Stimulated activated effector memory CD8-positive, alpha-beta T cell treated with anti-CD3 and anti-CD28 coated beads, Interleukin-12 subunit alpha, Interleukin-12 subunit beta, amount 100 ng/mL, for 72 hours (primary cell): ENCODE results near the gene LIX1L.

ENCODE experiments used
- ATAC-seq: fragments of 150-1000 bp; cut with Tn5 transposase; 2 replicates; pipeline ENCODE4 v1.10.0; 2021
- DNase-seq, 2 donors: peaks; one replicate each; pipeline ENCODE4 v3.0.0; 2021 to 2022; ENCODE audit warnings: low spot score in 2 of 2
- H3K27ac Mint-ChIP-seq: one replicate; pipeline ENCODE4 v1.8.0; 2022; ENCODE audit warnings: mild to moderate bottlenecking, mixed read lengths
- H3K36me3 Mint-ChIP-seq: one replicate; pipeline ENCODE4 v1.8.0; 2022; ENCODE audit warnings: mild to moderate bottlenecking, mixed read lengths
- H3K4me1 Mint-ChIP-seq: one replicate; pipeline ENCODE4 v1.8.0; 2022; ENCODE audit warnings: mixed read lengths
- H3K4me3 Mint-ChIP-seq: one replicate; pipeline ENCODE4 v1.8.0; 2022; ENCODE audit warnings: mild to moderate bottlenecking, mixed read lengths
- H3K9me3 Mint-ChIP-seq: one replicate; pipeline ENCODE4 v1.8.0; 2022; ENCODE audit warnings: mixed read lengths

LIX1L gene

DNA sequence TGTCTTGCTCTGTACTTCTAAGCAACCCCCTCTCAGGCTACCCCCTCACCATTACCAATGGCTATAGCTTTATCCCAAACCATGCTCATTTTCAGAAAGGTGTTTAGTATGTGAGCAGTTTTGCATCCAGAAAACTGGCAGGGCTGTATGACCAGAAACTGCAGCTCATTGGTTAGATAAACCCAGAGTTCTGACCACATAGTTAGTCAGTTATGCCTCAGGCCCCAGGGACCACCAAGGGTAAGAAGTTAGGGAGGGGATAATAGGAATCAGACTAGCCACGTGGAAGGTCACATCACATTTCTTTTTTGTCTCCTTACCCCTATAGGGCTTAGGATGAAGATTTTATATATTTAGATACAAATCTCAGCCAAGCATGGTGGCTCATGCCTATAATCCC, 49.2 kb downstream of the LIX1L start:
- no peak for ATAC-seq
- no peaks in the 10 kb centered on the region for H3K9me3 Mint-ChIP-seq
- H3K27ac Mint-ChIP-seq: no peak overlapping the region
- H3K4me3 Mint-ChIP-seq: no peak overlapping the region
- no peaks in the 10 kb centered on the region for H3K4me1 Mint-ChIP-seq
- peaks cover 35% of the 10 kb centered on the region for H3K36me3 Mint-ChIP-seq
- DNase-seq: no peak

- DNase-seq (no peak), ATAC-seq (no peak)
- peaks cover 25% of the 10 kb centered on the region for H3K36me3 Mint-ChIP-seq
- H3K27ac Mint-ChIP-seq: no peak overlapping the region
- H3K4me3 Mint-ChIP-seq: no peak overlapping the region
- no peaks in the 10 kb centered on the region for H3K9me3 Mint-ChIP-seq
- H3K4me1 Mint-ChIP-seq: no peaks in the 10 kb centered on the region
Measured at GRCh38 chr1:145906954-145907753, 50.7 kb downstream of the LIX1L start.

GRCh38 chr1:145901312-145902021, 56.4 kb downstream of the LIX1L start:
- H3K4me3 Mint-ChIP-seq: no peak overlapping the region
- H3K9me3 Mint-ChIP-seq: no peaks in the 10 kb centered on the region
- DNase-seq: no peak
- no peak for ATAC-seq
- no peaks in the 10 kb centered on the region for H3K4me1 Mint-ChIP-seq
- no peaks in the 10 kb centered on the region for H3K36me3 Mint-ChIP-seq
- peak overlapping the region; percentile 69 for H3K27ac Mint-ChIP-seq

GRCh38 chr1:145898756-145899155, 59.1 kb downstream of the LIX1L start:
- DNase-seq (no peak), ATAC-seq (no peak)
- H3K4me3 Mint-ChIP-seq: no peak overlapping the region
- no peaks in the 10 kb centered on the region for H3K4me1 Mint-ChIP-seq
- H3K36me3 Mint-ChIP-seq: no peaks in the 10 kb centered on the region
- H3K9me3 Mint-ChIP-seq: no peaks in the 10 kb centered on the region
- no peak overlapping the region for H3K27ac Mint-ChIP-seq

DNA sequence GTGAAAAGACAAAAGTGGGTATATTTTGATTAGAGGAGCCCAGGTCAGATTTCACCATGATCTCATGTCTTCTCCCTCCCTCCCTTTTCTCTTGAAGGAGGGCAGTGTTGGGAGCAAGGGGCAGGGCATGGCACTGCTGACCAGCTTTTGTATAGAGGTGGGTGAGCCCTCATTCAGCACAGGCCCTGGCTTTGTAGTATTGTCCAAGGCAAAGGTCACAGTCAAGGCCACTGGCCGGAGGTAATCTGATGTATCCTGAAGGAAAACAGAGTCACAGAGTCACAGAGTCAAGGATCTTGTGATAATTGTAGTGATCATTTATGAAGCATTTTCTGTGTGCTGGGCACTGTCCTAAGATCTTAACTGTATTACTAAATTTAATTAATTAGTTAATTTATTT, 59.8 kb downstream of the LIX1L start:
- Mint-ChIP-seq H3K36me3 (no peaks in the 10 kb centered on the region), H3K4me1 (no peaks in the 10 kb centered on the region), H3K9me3 (no peaks in the 10 kb centered on the region), H3K4me3 (no peak overlapping the region), H3K27ac (no peak overlapping the region)
- no peak for DNase-seq
- ATAC-seq: no peak

DNA sequence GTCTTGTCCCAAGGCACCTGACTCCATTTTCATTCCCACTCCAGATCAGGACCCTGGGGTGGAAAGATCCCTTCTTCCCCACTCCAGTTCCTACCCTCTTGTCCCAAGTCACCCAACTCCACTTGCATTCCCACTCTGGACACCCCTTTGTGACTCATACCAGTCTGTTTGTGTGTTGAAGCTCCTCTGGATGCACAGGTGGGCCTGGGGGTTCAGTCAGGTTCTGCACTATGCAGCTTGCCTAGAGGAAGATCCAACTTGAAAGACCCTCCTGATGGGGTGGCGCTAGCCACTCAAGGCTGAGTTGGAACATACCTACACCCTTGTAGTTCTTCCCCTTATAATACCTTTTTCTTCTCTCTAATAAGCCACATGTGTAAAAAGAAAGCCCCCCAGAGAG, 62.3 kb downstream of the LIX1L start:
- Mint-ChIP-seq H3K27ac (no peak overlapping the region), H3K9me3 (no peaks in the 10 kb centered on the region), H3K4me1 (no peaks in the 10 kb centered on the region), H3K4me3 (no peak overlapping the region), H3K36me3 (no peaks in the 10 kb centered on the region)
- DNase-seq (no peak), ATAC-seq (no peak)

DNA sequence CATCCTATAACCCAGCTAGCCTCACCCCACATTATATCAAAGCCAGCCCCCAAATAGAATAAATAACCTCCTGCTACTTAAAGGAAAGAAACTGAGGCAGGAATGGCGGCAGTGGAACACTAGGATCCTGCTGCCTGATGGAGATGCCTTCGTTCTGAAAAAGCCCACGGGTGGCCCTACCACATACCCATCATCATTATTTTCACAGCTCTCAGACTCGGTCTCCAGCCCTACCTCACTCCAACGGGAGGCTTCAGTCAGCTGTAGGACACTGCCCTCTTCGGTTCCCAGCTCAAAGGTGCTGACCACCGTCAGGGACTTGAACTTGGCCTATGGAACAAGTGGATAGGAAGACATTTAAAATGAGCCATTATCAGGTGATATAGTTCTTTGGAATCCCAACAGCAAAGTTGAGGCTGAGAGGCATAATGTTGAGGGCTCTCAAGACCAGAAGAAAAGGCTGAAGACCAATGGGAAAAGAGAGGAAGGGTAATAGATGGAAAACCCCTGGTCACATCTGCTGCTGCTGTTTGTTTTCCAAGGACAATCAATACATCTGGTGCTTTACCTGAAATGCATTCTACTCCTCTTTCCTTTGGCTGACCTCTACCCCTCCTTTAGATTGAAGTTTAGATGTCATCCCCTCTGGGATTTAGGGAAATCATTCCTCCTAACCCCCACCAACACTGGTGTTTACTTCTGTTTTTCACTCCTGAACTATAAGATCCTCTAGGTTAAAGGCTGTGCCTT, 64.3 kb downstream of the LIX1L start:
- Mint-ChIP-seq H3K4me3 (no peak overlapping the region), H3K36me3 (no peaks in the 10 kb centered on the region), H3K9me3 (no peaks in the 10 kb centered on the region), H3K27ac (no peak overlapping the region), H3K4me1 (no peaks in the 10 kb centered on the region)
- no peak for DNase-seq
- ATAC-seq: no peak

DNA sequence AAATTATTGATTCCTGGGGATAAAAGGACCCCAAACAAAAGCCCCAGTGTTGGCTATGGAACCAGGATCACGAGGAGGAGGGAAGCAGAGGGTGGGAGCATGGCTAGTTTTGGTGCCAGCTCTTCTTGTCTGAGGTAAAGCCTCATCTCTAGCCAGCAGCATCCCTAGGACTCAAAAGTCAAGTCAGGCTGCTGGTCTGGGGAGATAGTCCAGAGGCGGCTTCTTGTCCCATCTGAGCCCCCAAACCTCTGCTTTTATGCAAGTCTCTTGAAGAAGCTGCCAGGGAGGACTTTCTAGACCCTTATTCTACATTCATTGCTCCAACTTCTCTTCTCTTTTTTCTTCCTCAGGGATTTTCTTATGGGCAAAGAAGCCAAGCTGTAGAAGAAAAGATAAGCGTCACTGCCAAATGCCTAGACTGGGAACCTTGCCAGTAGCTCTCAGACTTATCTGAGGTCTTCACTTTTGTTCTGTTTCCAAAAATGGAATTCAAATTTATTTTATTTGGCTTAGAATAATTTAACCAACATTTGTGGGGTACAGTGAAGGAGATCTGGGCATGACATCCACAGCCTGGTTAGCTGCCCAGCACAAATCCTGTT, 65.2 kb downstream of the LIX1L start:
- H3K36me3 Mint-ChIP-seq: no peaks in the 10 kb centered on the region
- no peak overlapping the region for H3K4me3 Mint-ChIP-seq
- no peaks in the 10 kb centered on the region for H3K9me3 Mint-ChIP-seq
- H3K27ac Mint-ChIP-seq: no peak overlapping the region
- ATAC-seq: no peak
- DNase-seq: no peak
- H3K4me1 Mint-ChIP-seq: no peaks in the 10 kb centered on the region

GRCh38 chr1:145891587-145892485, 66.0 kb downstream of the LIX1L start:
- no peak overlapping the region for H3K4me3 Mint-ChIP-seq
- no peaks in the 10 kb centered on the region for H3K4me1 Mint-ChIP-seq
- H3K27ac Mint-ChIP-seq: no peak overlapping the region
- H3K9me3 Mint-ChIP-seq: no peaks in the 10 kb centered on the region
- DNase-seq: peak; percentile 36 to 68
- peak; percentile 74 for ATAC-seq
- H3K36me3 Mint-ChIP-seq: no peaks in the 10 kb centered on the region

DNA sequence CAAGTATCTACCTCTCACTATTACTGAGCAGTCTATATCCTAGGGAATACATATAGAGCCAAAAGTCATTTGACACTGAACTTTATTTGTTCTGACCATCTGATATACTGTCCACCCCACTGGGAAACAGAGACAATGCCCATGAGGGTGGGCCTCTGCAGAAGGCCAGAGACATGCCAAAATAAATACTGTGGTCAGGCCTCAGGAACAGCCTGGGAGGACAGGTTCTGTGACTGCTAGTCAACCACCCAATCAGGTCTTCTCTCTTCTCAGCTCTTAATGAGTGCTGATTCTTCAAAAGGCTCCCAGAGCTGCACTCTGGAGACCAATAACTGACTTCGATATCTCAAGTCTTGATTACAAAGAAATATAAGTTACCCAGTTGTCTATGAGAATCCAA, 66.7 kb downstream of the LIX1L start:
- Mint-ChIP-seq H3K36me3 (no peaks in the 10 kb centered on the region), H3K4me3 (no peak overlapping the region), H3K9me3 (no peaks in the 10 kb centered on the region), H3K27ac (no peak overlapping the region), H3K4me1 (no peaks in the 10 kb centered on the region)
- ATAC-seq: no peak
- DNase-seq: no peak

GRCh38 chr1:145889722-145890121, 68.1 kb downstream of the LIX1L start:
- Mint-ChIP-seq H3K36me3 (no peaks in the 10 kb centered on the region), H3K9me3 (no peaks in the 10 kb centered on the region), H3K27ac (no peak overlapping the region), H3K4me1 (peaks cover 10% of the 10 kb centered on the region), H3K4me3 (no peak overlapping the region)
- ATAC-seq: no peak
- DNase-seq: no peak

DNA sequence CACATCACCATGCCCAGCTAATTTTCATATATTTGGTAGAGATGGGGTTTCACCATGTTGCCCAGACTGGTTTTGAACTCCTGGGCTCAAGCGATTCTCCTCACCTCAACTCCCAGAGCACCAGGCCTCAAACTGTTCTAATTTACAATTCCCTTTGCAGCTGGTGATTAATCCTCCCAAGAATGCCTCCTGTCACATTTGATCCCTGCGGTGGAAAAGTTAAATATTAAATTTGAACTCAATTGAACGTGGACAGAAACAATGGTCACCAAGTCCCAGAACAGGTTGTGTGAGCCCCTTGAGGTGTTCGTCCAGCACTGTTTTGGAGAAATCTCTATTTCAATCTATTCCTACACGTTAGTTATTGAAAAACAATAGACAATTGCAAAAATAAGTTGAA, 70.2 kb downstream of the LIX1L start:
- no peak overlapping the region for H3K27ac Mint-ChIP-seq
- no peaks in the 10 kb centered on the region for H3K36me3 Mint-ChIP-seq
- H3K9me3 Mint-ChIP-seq: no peaks in the 10 kb centered on the region
- H3K4me3 Mint-ChIP-seq: no peak overlapping the region
- H3K4me1 Mint-ChIP-seq: peaks cover 12% of the 10 kb centered on the region
- ATAC-seq (no peak), DNase-seq (no peak)

GRCh38 chr1:145886816-145887215, 71.0 kb downstream of the LIX1L start:
- DNase-seq: no peak
- peaks cover 12% of the 10 kb centered on the region for H3K4me1 Mint-ChIP-seq
- H3K9me3 Mint-ChIP-seq: no peaks in the 10 kb centered on the region
- peak overlapping the region; percentile 72 for H3K4me3 Mint-ChIP-seq
- ATAC-seq: no peak
- no peak overlapping the region for H3K27ac Mint-ChIP-seq
- no peaks in the 10 kb centered on the region for H3K36me3 Mint-ChIP-seq

DNA sequence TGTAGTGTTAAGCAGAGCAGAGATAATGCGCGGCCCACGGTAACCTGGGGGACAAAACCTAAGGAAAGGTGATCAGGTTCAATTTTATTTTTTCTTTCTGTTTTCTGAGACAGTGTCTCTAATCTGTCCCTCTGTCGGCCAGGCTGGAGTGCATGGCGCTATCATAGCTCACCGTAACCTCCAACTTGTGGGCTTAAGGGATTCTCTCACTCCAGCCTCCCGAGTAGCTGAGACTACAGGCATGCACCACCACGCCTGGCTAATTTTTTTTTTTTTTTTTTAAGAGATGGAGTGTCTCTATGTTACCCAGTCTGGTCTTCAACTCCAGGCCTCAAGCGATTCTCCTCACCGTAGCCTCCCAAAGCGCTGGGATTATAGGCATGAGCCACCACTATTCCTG, 71.4 kb downstream of the LIX1L start:
- Mint-ChIP-seq H3K9me3 (no peaks in the 10 kb centered on the region), H3K27ac (no peak overlapping the region), H3K4me1 (peaks cover 12% of the 10 kb centered on the region), H3K36me3 (no peaks in the 10 kb centered on the region), H3K4me3 (peak overlapping the region; percentile 72)
- DNase-seq (no peak), ATAC-seq (no peak)
